ENCODE results near the gene MRGPRF. TPM values are rescaled to one million over a fixed set of nuclear protein-coding genes. Genes with fewer than 3 reads are reported as not detected.

The MRGPRF gene
- total and polyA plus RNA-seq, 2 donors (not counting 1 experiment from before 2014, with no cell fraction given), result not detected

DNA sequence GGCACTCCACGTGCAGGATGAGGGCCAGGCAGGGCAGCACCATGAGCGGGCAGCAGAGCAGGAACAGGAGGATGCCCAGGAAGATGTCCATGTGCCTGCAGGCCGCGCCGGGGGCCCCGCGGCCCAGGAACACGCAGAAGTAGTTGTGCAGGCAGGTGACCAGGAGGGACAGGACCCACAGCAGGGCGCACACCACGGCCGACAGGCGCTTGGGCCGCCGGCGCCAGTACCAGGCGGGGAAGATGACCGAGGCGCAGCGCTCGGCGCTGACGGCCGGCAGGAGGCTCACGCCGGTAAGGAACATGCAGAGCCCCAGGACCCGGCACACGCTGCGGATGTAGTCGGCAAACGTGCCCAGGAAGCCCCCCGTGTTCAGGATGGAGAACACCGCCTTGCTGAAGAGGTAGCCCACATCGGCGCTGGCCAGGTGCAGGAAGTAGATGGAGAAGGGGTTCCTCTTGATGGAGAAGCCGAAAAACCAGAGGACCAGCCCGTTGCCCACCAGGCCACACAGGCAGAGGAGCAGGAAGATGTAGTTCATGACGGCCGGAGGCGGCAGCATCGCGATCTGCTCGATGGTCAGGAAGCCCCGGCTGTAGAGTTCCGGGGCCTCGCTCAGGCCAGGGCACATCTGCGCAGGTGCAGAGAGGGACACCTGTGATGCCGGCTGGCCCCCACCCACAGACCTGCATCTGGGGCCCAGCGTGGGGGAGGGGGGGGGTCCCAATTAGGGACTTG is 7.2 kb downstream of the MRGPRF start:
- Histone ChIP-seq H3K4me2 (replicated peaks; ENCODE audit: low read depth, low read length, poor library complexity, severe bottlenecking) (no peak overlapping the region), H3K9ac (ENCODE audit: low read length) (no peak overlapping the region), H4K20me1 (ENCODE audit: control insufficient read depth, insufficient read depth, low read length, poor library complexity, severe bottlenecking) (no peaks in the 10 kb centered on the region), H3K4me1 (ENCODE audit: control insufficient read depth in 2 of 2, insufficient read depth in 2 of 2, low read length in 2 of 2) (no peaks in the 10 kb centered on the region), H3K79me2 (ENCODE audit: control insufficient read depth, insufficient read depth, low read length) (no peaks in the 10 kb centered on the region), H3K27me3 (replicated peaks in 1 of 4; ENCODE audit: control extremely low read depth in 1 of 4, control insufficient read depth in 3 of 4, insufficient read depth in 4 of 4, low read length in 3 of 4) (peaks cover 0 to 27% (median 2%) of the 10 kb centered on the region in 4 experiments), H3K4me3 (ENCODE audit: control extremely low read depth in 1 of 5, extremely low read depth in 1 of 5, insufficient read depth in 1 of 5, low read depth in 2 of 5, low read length in 4 of 5) (no peak overlapping the region), H3K9me3 (ENCODE audit: control extremely low read depth in 1 of 3, control insufficient read depth in 2 of 3, insufficient read depth in 1 of 3, low read length in 2 of 3) (no peaks in the 10 kb centered on the region), H3K36me3 (replicated peaks in 1 of 2; ENCODE audit: control extremely low read depth in 1 of 2, control insufficient read depth in 1 of 2, extremely low read depth in 1 of 2, insufficient read depth in 2 of 2, low read length in 1 of 2) (no peaks in the 10 kb centered on the region), H2AFZ (ENCODE audit: insufficient read depth, low read depth, low read length, poor library complexity, severe bottlenecking) (no peak overlapping the region), H3K27ac (ENCODE audit: low read length in 2 of 2) (no peak overlapping the region)
- Mint-ChIP-seq H3K27me3 (peaks cover 29% of the 10 kb centered on the region), H3K9me3 (ENCODE audit: insufficient read depth) (no peaks in the 10 kb centered on the region), H3K4me1 (no peaks in the 10 kb centered on the region), H3K4me3 (no peak overlapping the region), H3K27ac (no peak overlapping the region)
- WGBS (ENCODE audit: insufficient coverage), result 81% methylated on average over 47 of the region's 48 CpGs
- ChIA-PET POLR2A (no interaction called here), CTCF (no interaction called here)
- intact Hi-C loops (cut with micrococcal nuclease), result no loop called here
- no peak for ATAC-seq (ENCODE audit: low read depth)
- DNase-seq, result no peak
- no peak for TF ChIP-seq EZH2 (IDR thresholded peaks at IDR 0.05; ENCODE audit: borderline replicate concordance, insufficient read depth, low read depth, low read length, poor library complexity, severe bottlenecking)
- TF ChIP-seq, protein P1, sequence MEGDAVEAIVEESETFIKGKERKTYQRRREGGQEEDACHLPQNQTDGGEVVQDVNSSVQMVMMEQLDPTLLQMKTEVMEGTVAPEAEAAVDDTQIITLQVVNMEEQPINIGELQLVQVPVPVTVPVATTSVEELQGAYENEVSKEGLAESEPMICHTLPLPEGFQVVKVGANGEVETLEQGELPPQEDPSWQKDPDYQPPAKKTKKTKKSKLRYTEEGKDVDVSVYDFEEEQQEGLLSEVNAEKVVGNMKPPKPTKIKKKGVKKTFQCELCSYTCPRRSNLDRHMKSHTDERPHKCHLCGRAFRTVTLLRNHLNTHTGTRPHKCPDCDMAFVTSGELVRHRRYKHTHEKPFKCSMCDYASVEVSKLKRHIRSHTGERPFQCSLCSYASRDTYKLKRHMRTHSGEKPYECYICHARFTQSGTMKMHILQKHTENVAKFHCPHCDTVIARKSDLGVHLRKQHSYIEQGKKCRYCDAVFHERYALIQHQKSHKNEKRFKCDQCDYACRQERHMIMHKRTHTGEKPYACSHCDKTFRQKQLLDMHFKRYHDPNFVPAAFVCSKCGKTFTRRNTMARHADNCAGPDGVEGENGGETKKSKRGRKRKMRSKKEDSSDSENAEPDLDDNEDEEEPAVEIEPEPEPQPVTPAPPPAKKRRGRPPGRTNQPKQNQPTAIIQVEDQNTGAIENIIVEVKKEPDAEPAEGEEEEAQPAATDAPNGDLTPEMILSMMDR (IDR thresholded peaks at IDR 0.05), result no peak

DNA sequence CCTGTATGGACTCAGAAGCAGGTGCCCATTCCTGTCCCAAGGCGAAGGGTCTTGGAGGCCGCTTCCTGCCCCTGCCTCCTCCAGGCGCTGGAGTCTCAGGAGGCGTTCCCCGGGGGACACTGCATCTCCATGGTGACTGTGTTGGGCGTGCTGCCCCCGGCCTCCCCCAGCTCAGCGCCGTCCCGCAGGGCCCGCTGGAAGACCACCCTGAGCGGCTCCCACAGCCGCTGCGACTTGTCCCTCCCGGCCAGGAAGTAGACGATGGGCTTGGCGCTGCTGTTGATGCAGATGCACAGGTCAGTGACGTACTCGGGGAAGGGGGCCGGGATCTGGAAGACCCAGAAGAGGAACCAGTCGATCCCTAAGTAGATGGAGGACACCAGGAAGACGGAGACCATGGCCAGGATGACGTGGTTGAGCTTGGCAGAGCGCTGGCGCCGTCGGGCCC is 7.8 kb downstream of the MRGPRF start:
- Histone ChIP-seq H3K4me2 (replicated peaks; ENCODE audit: low read depth, low read length, poor library complexity, severe bottlenecking) (no peak overlapping the region), H3K27me3 (replicated peaks in 1 of 4; ENCODE audit: control extremely low read depth in 1 of 4, control insufficient read depth in 3 of 4, insufficient read depth in 4 of 4, low read length in 3 of 4) (peaks cover 0 to 21% (median 1%) of the 10 kb centered on the region in 4 experiments), H3K4me1 (ENCODE audit: control insufficient read depth in 2 of 2, insufficient read depth in 2 of 2, low read length in 2 of 2) (no peaks in the 10 kb centered on the region), H3K27ac (ENCODE audit: low read length in 2 of 2) (no peak overlapping the region), H3K9ac (ENCODE audit: low read length) (no peak overlapping the region), H2AFZ (ENCODE audit: insufficient read depth, low read depth, low read length, poor library complexity, severe bottlenecking) (no peak overlapping the region), H3K79me2 (ENCODE audit: control insufficient read depth, insufficient read depth, low read length) (no peaks in the 10 kb centered on the region), H4K20me1 (ENCODE audit: control insufficient read depth, insufficient read depth, low read length, poor library complexity, severe bottlenecking) (no peaks in the 10 kb centered on the region), H3K36me3 (replicated peaks in 1 of 2; ENCODE audit: control extremely low read depth in 1 of 2, control insufficient read depth in 1 of 2, extremely low read depth in 1 of 2, insufficient read depth in 2 of 2, low read length in 1 of 2) (no peaks in the 10 kb centered on the region), H3K4me3 (ENCODE audit: control extremely low read depth in 1 of 5, extremely low read depth in 1 of 5, insufficient read depth in 1 of 5, low read depth in 2 of 5, low read length in 4 of 5) (no peak overlapping the region), H3K9me3 (ENCODE audit: control extremely low read depth in 1 of 3, control insufficient read depth in 2 of 3, insufficient read depth in 1 of 3, low read length in 2 of 3) (no peaks in the 10 kb centered on the region)
- Mint-ChIP-seq H3K27me3 (peaks cover 29% of the 10 kb centered on the region), H3K4me3 (no peak overlapping the region), H3K9me3 (ENCODE audit: insufficient read depth) (no peaks in the 10 kb centered on the region), H3K4me1 (no peaks in the 10 kb centered on the region), H3K27ac (no peak overlapping the region)
- CTCF ChIA-PET, result no interaction called here
- POLR2A ChIA-PET, result no interaction called here
- intact Hi-C loops (cut with micrococcal nuclease), result no loop called here
- TF ChIP-seq, protein P1 (IDR thresholded peaks at IDR 0.05), result no peak
- TF ChIP-seq EZH2 (IDR thresholded peaks at IDR 0.05; ENCODE audit: borderline replicate concordance, insufficient read depth, low read depth, low read length, poor library complexity, severe bottlenecking), result no peak
- 97% methylated on average over 27 of the region's 27 CpGs for WGBS (ENCODE audit: insufficient coverage)
- ATAC-seq (ENCODE audit: low read depth) (no peak), DNase-seq (no peak)

Measured in B cell (primary cell).